Kidney epithelial cell (primary cell): Measurements from ENCODE around the gene CSF3R. TPM values are rescaled to one million over a fixed set of nuclear protein-coding genes. Genes with fewer than 3 reads are reported as not detected.

Experiments used
- DNase-seq: peaks from one replicate; pipeline ENCODE4 v3.0.0-alpha.2; 2010; ENCODE audit warnings: low read depth
- H3K27me3 ChIP-seq: 2 replicates; pipeline ENCODE4 v1.6.0; 2011; ENCODE audit warnings: low read length; ENCODE audit not compliant: control insufficient read depth, insufficient read depth
- H3K36me3 ChIP-seq: 2 replicates; pipeline ENCODE4 v1.5.1; 2011; ENCODE audit warnings: low read length; ENCODE audit not compliant: control insufficient read depth, insufficient read depth
- H3K4me3 ChIP-seq: 2 replicates; pipeline ENCODE4 v1.5.1; 2011; ENCODE audit warnings: low read depth, mild to moderate bottlenecking, control low read depth, low read length
- CTCF ChIP-seq: IDR thresholded peaks from 2 replicates; pipeline ENCODE4 v1.5.1; 2011; ENCODE audit warnings: mild to moderate bottlenecking, moderate library complexity, low read length, control low read depth, inconsistent platforms; ENCODE audit not compliant: insufficient read depth, poor library complexity, severe bottlenecking
- total RNA-seq: library from RNA; depleted of rRNA; stranded (reverse); fragments of >200 nt; gene quantifications from 2 replicates; pipeline ENCODE4 v1.2.3, GENCODE V29; 2015

The CSF3R gene
- total RNA-seq, 1 donor from 2014 or later: not detected

- Histone ChIP-seq H3K36me3 (no peaks in the 10 kb centered on the region), H3K27me3 (no peaks in the 10 kb centered on the region), H3K4me3 (no peak overlapping the region)
- no peak for DNase-seq
- TF ChIP-seq CTCF: no peak
These were observed 40.4 kb downstream of the CSF3R start for GRCh38 chr1:36442337-36442736.

GRCh38 chr1:36440646-36441045 lies 42.1 kb downstream of the CSF3R start:
- Histone ChIP-seq H3K4me3 (no peak overlapping the region), H3K27me3 (no peaks in the 10 kb centered on the region), H3K36me3 (no peaks in the 10 kb centered on the region)
- DNase-seq: no peak
- no peak for TF ChIP-seq CTCF

GRCh38 chr1:36440044-36440443 lies 42.7 kb downstream of the CSF3R start:
- no peaks in the 10 kb centered on the region for H3K36me3 ChIP-seq
- H3K4me3 ChIP-seq: no peak overlapping the region
- no peak for DNase-seq
- no peak for TF ChIP-seq CTCF
- no peaks in the 10 kb centered on the region for H3K27me3 ChIP-seq

- H3K4me3 ChIP-seq: no peak overlapping the region
- no peaks in the 10 kb centered on the region for H3K27me3 ChIP-seq
- no peak for DNase-seq
- no peak for TF ChIP-seq CTCF
- H3K36me3 ChIP-seq: no peaks in the 10 kb centered on the region
These were observed 44.0 kb downstream of the CSF3R start for GRCh38 chr1:36438715-36439114.

GRCh38 chr1:36436821-36437220 lies 45.9 kb downstream of the CSF3R start:
- Histone ChIP-seq H3K4me3 (no peak overlapping the region), H3K27me3 (no peaks in the 10 kb centered on the region), H3K36me3 (no peaks in the 10 kb centered on the region)
- peak; percentile 86 for DNase-seq
- no peak for TF ChIP-seq CTCF

- TF ChIP-seq CTCF: no peak
- Histone ChIP-seq H3K27me3 (no peaks in the 10 kb centered on the region), H3K36me3 (no peaks in the 10 kb centered on the region), H3K4me3 (no peak overlapping the region)
- DNase-seq: no peak
These were observed 49.6 kb downstream of the CSF3R start for GRCh38 chr1:36433102-36433501.
